H9 (cell line): ENCODE measurements around the gene ZNF770. TPM values are rescaled to one million over a fixed set of nuclear protein-coding genes. Genes with fewer than 3 reads are reported as not detected.

Experiments
- DNase-seq: peaks from one replicate; pipeline ENCODE4 v3.0.0-alpha.2; 2017
- H2AFZ ChIP-seq: one replicate; pipeline ENCODE4 v1.6.1; 2013; ENCODE audit warnings: mild to moderate bottlenecking, low read length, control low read depth, moderate library complexity
- H2AK5ac ChIP-seq: 2 replicates; pipeline ENCODE4 v1.6.1; 2013; ENCODE audit warnings: low read length, control low read depth, mixed read lengths; ENCODE audit not compliant: insufficient read length
- H2BK120ac ChIP-seq: one replicate; pipeline ENCODE4 v1.6.1; 2013; ENCODE audit warnings: low read depth, mild to moderate bottlenecking, low read length, control low read depth, inconsistent platforms; ENCODE audit not compliant: poor library complexity, severe bottlenecking
- H2BK12ac ChIP-seq: 2 replicates; pipeline ENCODE4 v1.6.1; 2013; ENCODE audit warnings: low read length, control low read depth, mixed read lengths, low read depth; ENCODE audit not compliant: insufficient read length
- H2BK15ac ChIP-seq: 2 replicates; pipeline ENCODE4 v1.6.1; 2013; ENCODE audit warnings: low read depth, low read length, control low read depth
- H2BK20ac ChIP-seq: one replicate; pipeline ENCODE4 v1.6.1; 2013; ENCODE audit warnings: low read depth, mild to moderate bottlenecking, low read length, control low read depth, inconsistent platforms; ENCODE audit not compliant: poor library complexity, severe bottlenecking
- H2BK5ac ChIP-seq: 2 replicates; pipeline ENCODE4 v1.6.1; 2013; ENCODE audit warnings: low read length, control low read depth, mixed read lengths; ENCODE audit not compliant: insufficient read length
- H3K14ac ChIP-seq: 2 replicates; pipeline ENCODE4 v1.6.1; 2013; ENCODE audit warnings: low read length, control low read depth; ENCODE audit not compliant: insufficient read depth
- H3K18ac ChIP-seq: 2 replicates; pipeline ENCODE4 v1.6.1; 2013; ENCODE audit warnings: low read depth, mild to moderate bottlenecking, mixed read lengths, low read length, control low read depth; ENCODE audit not compliant: insufficient read length
- H3K23ac ChIP-seq: 2 replicates; pipeline ENCODE4 v1.6.1; 2013; ENCODE audit warnings: low read length, control low read depth, mixed read lengths, low read depth; ENCODE audit not compliant: insufficient read length
- H3K23me2 ChIP-seq: 2 replicates; pipeline ENCODE4 v1.6.1; 2013; ENCODE audit warnings: low read depth, mild to moderate bottlenecking, mixed read lengths, low read length, control low read depth; ENCODE audit not compliant: insufficient read length, poor library complexity, severe bottlenecking
- H3K27ac ChIP-seq: 2 replicates; pipeline ENCODE4 v1.5.1; 2013; ENCODE audit warnings: low read length, control low read depth, mixed read lengths, low read depth; ENCODE audit not compliant: insufficient read length
- H3K27me3 ChIP-seq: 2 replicates; pipeline ENCODE4 v1.6.1; 2013; ENCODE audit warnings: low read length, control low read depth, inconsistent platforms; ENCODE audit not compliant: insufficient read depth
- H3K4ac ChIP-seq: 2 replicates; pipeline ENCODE4 v1.6.1; 2013; ENCODE audit warnings: low read depth, mild to moderate bottlenecking, control low read depth, inconsistent platforms, low read length, moderate library complexity
- H3K4me1 ChIP-seq: 2 replicates; pipeline ENCODE4 v1.6.1; 2013; ENCODE audit warnings: low read length, control low read depth, inconsistent platforms; ENCODE audit not compliant: insufficient read depth
- H3K4me2 ChIP-seq: 2 replicates; pipeline ENCODE4 v1.6.1; 2013; ENCODE audit warnings: low read length, control low read depth, mixed read lengths; ENCODE audit not compliant: insufficient read length, insufficient read depth
- H3K56ac ChIP-seq: 2 replicates; pipeline ENCODE4 v1.6.1; 2013; ENCODE audit warnings: low read depth, mild to moderate bottlenecking, mixed read lengths, low read length, control low read depth; ENCODE audit not compliant: insufficient read length
- H3K79me1 ChIP-seq: 2 replicates; pipeline ENCODE4 v1.6.1; 2013; ENCODE audit warnings: low read depth, mild to moderate bottlenecking, moderate library complexity, low read length, control low read depth, inconsistent platforms; ENCODE audit not compliant: insufficient read depth, poor library complexity, severe bottlenecking
- H3K79me2 ChIP-seq: 2 replicates; pipeline ENCODE4 v1.6.1; 2013; ENCODE audit warnings: low read length, control low read depth, inconsistent platforms; ENCODE audit not compliant: insufficient read depth
- H3K9ac ChIP-seq: 2 replicates; pipeline ENCODE4 v1.6.1; 2013; ENCODE audit warnings: low read length, control low read depth, mixed read lengths; ENCODE audit not compliant: insufficient read length; ENCODE audit errors: extremely low read depth
- H3K9me3 ChIP-seq: one replicate; pipeline ENCODE4 v1.6.1; 2013; ENCODE audit warnings: low read depth, low read length, inconsistent platforms; ENCODE audit not compliant: control insufficient read depth
- H3T11ph ChIP-seq: one replicate; pipeline ENCODE4 v1.6.1; 2013; ENCODE audit warnings: mild to moderate bottlenecking, low read length, control low read depth, inconsistent platforms
- H4K20me1 ChIP-seq: one replicate; pipeline ENCODE4 v1.6.1; 2013; ENCODE audit not compliant: control insufficient read depth, insufficient read length, insufficient read depth
- H4K5ac ChIP-seq: 2 replicates; pipeline ENCODE4 v1.6.1; 2013; ENCODE audit warnings: low read depth, mild to moderate bottlenecking, mixed read lengths, low read length, control low read depth; ENCODE audit not compliant: insufficient read length
- H4K8ac ChIP-seq: replicated peaks from 2 replicates; pipeline ENCODE4 v1.6.1; 2013; ENCODE audit warnings: low read length, control low read depth, mixed read lengths, low read depth; ENCODE audit not compliant: insufficient read length
- H4K91ac ChIP-seq: 2 replicates; pipeline ENCODE4 v1.6.1; 2013; ENCODE audit warnings: low read depth, mild to moderate bottlenecking, moderate library complexity, mixed read lengths, low read length, control low read depth; ENCODE audit not compliant: insufficient read length
- H3K27ac Mint-ChIP-seq, 3 experiments: 2 replicates in 2 of 3; 3 replicates in 1 of 3; pipeline ENCODE4 v1.8.0; 2020 to 2021; ENCODE audit warnings: mixed read lengths in 3 of 3, mild to moderate bottlenecking in 1 of 3, moderate library complexity in 1 of 3
- H3K27me3 Mint-ChIP-seq: 2 replicates; pipeline ENCODE4 v1.8.0; 2021; ENCODE audit warnings: low read depth, mild to moderate bottlenecking, moderate library complexity, mixed read lengths
- H3K36me3 Mint-ChIP-seq, 3 experiments: 2 replicates in 2 of 3; 3 replicates in 1 of 3; pipeline ENCODE4 v1.8.0; 2020 to 2021; ENCODE audit warnings: low read depth in 3 of 3, mixed read lengths in 3 of 3; ENCODE audit not compliant: insufficient read depth in 1 of 3
- H3K4me1 Mint-ChIP-seq, 2 experiments: 2 replicates each; pipeline ENCODE4 v1.8.0; 2020; ENCODE audit warnings: mixed read lengths in 2 of 2
- H3K4me3 Mint-ChIP-seq, 2 experiments: 2 replicates in 1 of 2; 3 replicates in 1 of 2; pipeline ENCODE4 v1.8.0; 2020 to 2021; ENCODE audit warnings: mild to moderate bottlenecking in 2 of 2, mixed read lengths in 2 of 2, moderate library complexity in 1 of 2
- H3K9me3 Mint-ChIP-seq, 2 experiments: 2 replicates in 1 of 2; 3 replicates in 1 of 2; pipeline ENCODE4 v1.8.0; 2020; ENCODE audit warnings: mild to moderate bottlenecking in 2 of 2, mixed read lengths in 2 of 2, moderate library complexity in 1 of 2
- CTCF ChIP-seq: fragments of 200-600 bp; sonication (generic); conservative IDR thresholded peaks from 3 replicates; pipeline ENCODE4 v1.8.0; 2021; ENCODE audit warnings: antibody characterized with exemption, mild to moderate bottlenecking
- WGBS: extraction: QIAGEN DNeasy Blood & Tissue Kit; methylation state at CpG from one replicate; pipeline ENCODE4 v1.1.7; 2013; ENCODE audit warnings: missing lambda C conversion rate, low lambda C conversion rate, mixed read lengths; ENCODE audit not compliant: insufficient read length; ENCODE audit errors: extremely low coverage; 5-methylcytosine and 5-hydroxymethylcytosine counted together
- total RNA-seq: library from RNA; stranded (reverse); gene quantifications from 2 replicates; pipeline ENCODE4 v1.2.1, GENCODE V29; 2021

The ZNF770 gene
- total RNA-seq, 1 experiment from 2014 or later: 111 TPM

DNA sequence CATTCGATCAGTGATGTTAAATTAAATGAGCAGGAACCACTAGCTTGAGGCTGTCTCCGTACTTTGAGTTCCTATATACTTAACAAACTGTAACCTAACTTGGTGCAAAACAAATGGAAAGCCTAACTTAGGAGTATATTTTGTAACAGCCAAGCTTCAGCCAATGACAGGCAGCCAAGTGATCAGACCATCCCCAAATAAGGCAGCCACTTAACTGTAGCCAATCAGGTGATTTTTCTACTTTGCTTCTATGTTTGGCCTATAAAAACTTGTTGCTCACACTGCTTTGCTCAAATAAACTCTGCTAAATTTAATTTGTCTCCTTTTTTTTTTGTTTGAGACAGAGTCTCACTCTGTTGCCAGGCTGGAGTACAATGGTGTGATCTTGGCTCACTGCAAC is 19.3 kb upstream of the ZNF770 start:
- Mint-ChIP-seq H3K36me3 (no peaks in the 10 kb centered on the region; a peak in 2 of 7 replicates), H3K4me1 (peaks cover 3 to 7% of the 10 kb centered on the region in 2 experiments; a peak in 2 of 4 replicates), H3K27ac (no peak overlapping the region), H3K4me3 (no peak overlapping the region), H3K27me3 (no peaks in the 10 kb centered on the region), H3K9me3 (peaks cover 0 to 2% of the 10 kb centered on the region in 2 experiments; a peak in 1 of 5 replicates)
- no peak overlapping the region for H3K4ac ChIP-seq
- no peak overlapping the region for H2AK5ac ChIP-seq
- H3K23me2 ChIP-seq: no peaks in the 10 kb centered on the region
- H3K9me3 ChIP-seq: no peaks in the 10 kb centered on the region
- no peaks in the 10 kb centered on the region for H4K20me1 ChIP-seq
- H3K27ac ChIP-seq: no peak overlapping the region
- H3K79me1 ChIP-seq: no peaks in the 10 kb centered on the region
- H4K91ac ChIP-seq: no peak overlapping the region
- no CpG with 5 or more reads among the region's 2 CpGs for WGBS
- H3K9ac ChIP-seq: no peak overlapping the region
- no peaks in the 10 kb centered on the region for H3K4me1 ChIP-seq
- H2AFZ ChIP-seq: no peak overlapping the region
- H3T11ph ChIP-seq: no peak overlapping the region
- no peak overlapping the region for H2BK5ac ChIP-seq
- no peaks in the 10 kb centered on the region for H3K79me2 ChIP-seq
- no peak overlapping the region for H2BK20ac ChIP-seq
- H3K56ac ChIP-seq: no peak overlapping the region
- H3K14ac ChIP-seq: no peak overlapping the region
- H3K23ac ChIP-seq: no peak overlapping the region
- H4K8ac ChIP-seq: no peak overlapping the region
- DNase-seq: no peak
- no peak overlapping the region for H3K18ac ChIP-seq
- no peak overlapping the region for H2BK120ac ChIP-seq
- H3K4me2 ChIP-seq: no peak overlapping the region
- no peak overlapping the region for H2BK15ac ChIP-seq
- H4K5ac ChIP-seq: no peak overlapping the region
- TF ChIP-seq CTCF: no peak
- H2BK12ac ChIP-seq: no peak overlapping the region
- H3K27me3 ChIP-seq: no peaks in the 10 kb centered on the region
